ENCODE measurements around the gene NETO2. TPM values are rescaled to one million over a fixed set of nuclear protein-coding genes. Genes with fewer than 3 reads are reported as not detected.
A peak's percentile ranks its signal among the peaks of the same experiment; 100 is the strongest.

NETO2 gene
- total and polyA plus RNA-seq, 2 of the 13 experiments (the other 11 are each of a cell fraction or from before 2014, with no cell fraction given): 8.2 to 13.5 TPM

GRCh38 chr16:47141773-47142485 lies 1.8 kb downstream of the NETO2 start (continued):
- no peak for TF ChIP-seq KAT2B (IDR thresholded peaks at IDR 0.05; ENCODE audit: borderline replicate concordance, low read depth, low read length)
- TF ChIP-seq ZNF816 (CRISPR knock-in tag; IDR thresholded peaks at IDR 0.05; ENCODE audit: borderline replicate concordance): no peak
- TF ChIP-seq FOXO4 (CRISPR knock-in tag; conservative IDR thresholded peaks at IDR 0.05): no peak
- TF ChIP-seq PHF21A (CRISPR knock-in tag; IDR thresholded peaks at IDR 0.05): no peak
- TF ChIP-seq ZNF205 (CRISPR knock-in tag; IDR thresholded peaks at IDR 0.05): 0 out of 2 replicates have a peak, but pooled peaks have one; percentile 30
- TF ChIP-seq ZSCAN30 (CRISPR knock-in tag; IDR thresholded peaks at IDR 0.05): no peak
- no peak for TF ChIP-seq ZNF629 (CRISPR knock-in tag; conservative IDR thresholded peaks at IDR 0.05)
- TF ChIP-seq, protein P1, sequence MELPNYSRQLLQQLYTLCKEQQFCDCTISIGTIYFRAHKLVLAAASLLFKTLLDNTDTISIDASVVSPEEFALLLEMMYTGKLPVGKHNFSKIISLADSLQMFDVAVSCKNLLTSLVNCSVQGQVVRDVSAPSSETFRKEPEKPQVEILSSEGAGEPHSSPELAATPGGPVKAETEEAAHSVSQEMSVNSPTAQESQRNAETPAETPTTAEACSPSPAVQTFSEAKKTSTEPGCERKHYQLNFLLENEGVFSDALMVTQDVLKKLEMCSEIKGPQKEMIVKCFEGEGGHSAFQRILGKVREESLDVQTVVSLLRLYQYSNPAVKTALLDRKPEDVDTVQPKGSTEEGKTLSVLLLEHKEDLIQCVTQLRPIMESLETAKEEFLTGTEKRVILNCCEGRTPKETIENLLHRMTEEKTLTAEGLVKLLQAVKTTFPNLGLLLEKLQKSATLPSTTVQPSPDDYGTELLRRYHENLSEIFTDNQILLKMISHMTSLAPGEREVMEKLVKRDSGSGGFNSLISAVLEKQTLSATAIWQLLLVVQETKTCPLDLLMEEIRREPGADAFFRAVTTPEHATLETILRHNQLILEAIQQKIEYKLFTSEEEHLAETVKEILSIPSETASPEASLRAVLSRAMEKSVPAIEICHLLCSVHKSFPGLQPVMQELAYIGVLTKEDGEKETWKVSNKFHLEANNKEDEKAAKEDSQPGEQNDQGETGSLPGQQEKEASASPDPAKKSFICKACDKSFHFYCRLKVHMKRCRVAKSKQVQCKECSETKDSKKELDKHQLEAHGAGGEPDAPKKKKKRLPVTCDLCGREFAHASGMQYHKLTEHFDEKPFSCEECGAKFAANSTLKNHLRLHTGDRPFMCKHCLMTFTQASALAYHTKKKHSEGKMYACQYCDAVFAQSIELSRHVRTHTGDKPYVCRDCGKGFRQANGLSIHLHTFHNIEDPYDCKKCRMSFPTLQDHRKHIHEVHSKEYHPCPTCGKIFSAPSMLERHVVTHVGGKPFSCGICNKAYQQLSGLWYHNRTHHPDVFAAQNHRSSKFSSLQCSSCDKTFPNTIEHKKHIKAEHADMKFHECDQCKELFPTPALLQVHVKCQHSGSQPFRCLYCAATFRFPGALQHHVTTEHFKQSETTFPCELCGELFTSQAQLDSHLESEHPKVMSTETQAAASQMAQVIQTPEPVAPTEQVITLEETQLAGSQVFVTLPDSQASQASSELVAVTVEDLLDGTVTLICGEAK (IDR thresholded peaks at IDR 0.05): no peak
- TF ChIP-seq, protein P1 (CRISPR knock-in tag; IDR thresholded peaks at IDR 0.05): no peak
- TF ChIP-seq MBD4 (IDR thresholded peaks at IDR 0.05; ENCODE audit: borderline replicate concordance, low read length): no peak
- no peak for TF ChIP-seq KLF11 (CRISPR knock-in tag; IDR thresholded peaks at IDR 0.05)
- TF ChIP-seq ZFP37 (CRISPR knock-in tag; IDR thresholded peaks at IDR 0.05; ENCODE audit: borderline replicate concordance): peak; percentile 41; the same call in 1 of the 2 replicates
- no peak for TF ChIP-seq ZIK1 (CRISPR knock-in tag; IDR thresholded peaks at IDR 0.05; ENCODE audit: borderline replicate concordance, low read depth)
- TF ChIP-seq, protein P2, sequence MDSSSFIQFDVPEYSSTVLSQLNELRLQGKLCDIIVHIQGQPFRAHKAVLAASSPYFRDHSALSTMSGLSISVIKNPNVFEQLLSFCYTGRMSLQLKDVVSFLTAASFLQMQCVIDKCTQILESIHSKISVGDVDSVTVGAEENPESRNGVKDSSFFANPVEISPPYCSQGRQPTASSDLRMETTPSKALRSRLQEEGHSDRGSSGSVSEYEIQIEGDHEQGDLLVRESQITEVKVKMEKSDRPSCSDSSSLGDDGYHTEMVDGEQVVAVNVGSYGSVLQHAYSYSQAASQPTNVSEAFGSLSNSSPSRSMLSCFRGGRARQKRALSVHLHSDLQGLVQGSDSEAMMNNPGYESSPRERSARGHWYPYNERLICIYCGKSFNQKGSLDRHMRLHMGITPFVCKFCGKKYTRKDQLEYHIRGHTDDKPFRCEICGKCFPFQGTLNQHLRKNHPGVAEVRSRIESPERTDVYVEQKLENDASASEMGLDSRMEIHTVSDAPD (CRISPR knock-in tag; IDR thresholded peaks at IDR 0.05): no peak
- peak; percentile 72; the same call in 1 of the 2 replicates for TF ChIP-seq ZNF501 (CRISPR knock-in tag; IDR thresholded peaks at IDR 0.05)
- TF ChIP-seq, protein P3, sequence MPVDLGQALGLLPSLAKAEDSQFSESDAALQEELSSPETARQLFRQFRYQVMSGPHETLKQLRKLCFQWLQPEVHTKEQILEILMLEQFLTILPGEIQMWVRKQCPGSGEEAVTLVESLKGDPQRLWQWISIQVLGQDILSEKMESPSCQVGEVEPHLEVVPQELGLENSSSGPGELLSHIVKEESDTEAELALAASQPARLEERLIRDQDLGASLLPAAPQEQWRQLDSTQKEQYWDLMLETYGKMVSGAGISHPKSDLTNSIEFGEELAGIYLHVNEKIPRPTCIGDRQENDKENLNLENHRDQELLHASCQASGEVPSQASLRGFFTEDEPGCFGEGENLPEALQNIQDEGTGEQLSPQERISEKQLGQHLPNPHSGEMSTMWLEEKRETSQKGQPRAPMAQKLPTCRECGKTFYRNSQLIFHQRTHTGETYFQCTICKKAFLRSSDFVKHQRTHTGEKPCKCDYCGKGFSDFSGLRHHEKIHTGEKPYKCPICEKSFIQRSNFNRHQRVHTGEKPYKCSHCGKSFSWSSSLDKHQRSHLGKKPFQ (CRISPR knock-in tag; IDR thresholded peaks at IDR 0.05; ENCODE audit: insufficient replicate concordance): no peak

Measured in HepG2 (cell line).